Muscle layer of duodenum (tissue), 2 donors: ENCODE results near the gene INA.

Source experiments
- H3K27ac ChIP-seq: one replicate; pipeline ENCODE4 v1.7.0; 2013; ENCODE audit warnings: mild to moderate bottlenecking, low read length
- H3K27me3 ChIP-seq: one replicate; pipeline ENCODE4 v1.7.0; 2013; ENCODE audit warnings: low read depth, mild to moderate bottlenecking, control low read depth, low read length
- H3K36me3 ChIP-seq, 2 donors: one replicate each; pipeline ENCODE4 v1.7.0; 2013; ENCODE audit warnings: low read length in 2 of 2, control low read depth in 1 of 2, mild to moderate bottlenecking in 1 of 2; ENCODE audit not compliant: insufficient read depth in 2 of 2, control insufficient read depth in 1 of 2
- H3K4me1 ChIP-seq, 2 donors: one replicate each; pipeline ENCODE4 v1.7.0; 2013; ENCODE audit warnings: low read length in 2 of 2, mild to moderate bottlenecking in 2 of 2, control low read depth in 1 of 2, moderate library complexity in 1 of 2; ENCODE audit not compliant: insufficient read depth in 2 of 2, control insufficient read depth in 1 of 2
- H3K4me3 ChIP-seq, 2 donors: one replicate each; pipeline ENCODE4 v1.7.0; 2013; ENCODE audit warnings: low read length in 2 of 2, low read depth in 1 of 2, mild to moderate bottlenecking in 1 of 2
- H3K9me3 ChIP-seq, 2 donors: one replicate each; pipeline ENCODE4 v1.7.0; 2013; ENCODE audit warnings: low read length in 2 of 2, control low read depth in 1 of 2, mild to moderate bottlenecking in 1 of 2; ENCODE audit not compliant: control insufficient read depth in 1 of 2
- donor health status: healthy.

Gene INA

DNA sequence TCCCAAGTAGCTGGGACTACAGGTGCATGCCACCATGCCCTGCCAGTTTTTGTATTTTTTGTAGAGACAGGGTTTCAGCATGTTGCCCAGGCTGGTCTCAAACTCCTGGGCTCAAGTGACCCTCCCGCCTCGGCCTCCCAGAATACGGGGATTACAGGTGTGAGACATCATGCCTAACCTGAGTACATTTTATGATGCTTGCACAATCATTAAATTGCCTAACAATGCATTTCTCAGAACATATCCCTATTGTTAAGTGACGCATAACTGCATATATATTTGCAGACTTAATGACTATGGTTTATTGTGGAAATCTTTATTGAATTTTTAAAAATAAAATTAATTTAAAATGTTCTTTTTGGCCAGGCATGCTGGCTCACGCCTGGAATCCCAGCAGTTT is 30.7 kb downstream of the INA start:
- Histone ChIP-seq H3K27me3 (no peaks in the 10 kb centered on the region), H3K4me3 (no peak overlapping the region), H3K4me1 (no peaks in the 10 kb centered on the region), H3K27ac (no peak overlapping the region), H3K9me3 (no peaks in the 10 kb centered on the region), H3K36me3 (peaks cover 0 to 25% of the 10 kb centered on the region in 2 donors)

DNA sequence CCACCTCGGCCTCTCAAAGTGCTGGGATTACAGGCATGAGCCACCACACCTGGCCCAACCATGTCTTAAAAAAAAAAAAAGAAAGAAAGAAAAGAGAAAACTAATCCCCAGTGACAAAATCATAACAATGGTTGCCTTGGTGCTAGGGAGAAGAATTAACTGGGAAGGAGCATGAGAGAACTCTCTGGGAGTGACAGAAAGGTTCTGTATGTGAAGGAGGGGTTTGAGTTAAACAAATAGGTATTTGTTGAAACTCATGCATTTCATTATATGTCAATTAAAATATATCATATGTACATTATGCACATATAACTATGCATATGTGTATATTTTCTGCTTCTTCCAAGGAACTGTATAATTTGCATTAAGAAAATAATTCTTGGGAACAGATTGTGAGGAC is 33.3 kb downstream of the INA start:
- no peaks in the 10 kb centered on the region for H3K4me1 ChIP-seq
- H3K27me3 ChIP-seq, result no peaks in the 10 kb centered on the region
- H3K9me3 ChIP-seq, result no peaks in the 10 kb centered on the region
- H3K36me3 ChIP-seq, result peaks cover 3 to 36% of the 10 kb centered on the region in 2 donors
- no peak overlapping the region for H3K4me3 ChIP-seq
- no peak overlapping the region for H3K27ac ChIP-seq

DNA sequence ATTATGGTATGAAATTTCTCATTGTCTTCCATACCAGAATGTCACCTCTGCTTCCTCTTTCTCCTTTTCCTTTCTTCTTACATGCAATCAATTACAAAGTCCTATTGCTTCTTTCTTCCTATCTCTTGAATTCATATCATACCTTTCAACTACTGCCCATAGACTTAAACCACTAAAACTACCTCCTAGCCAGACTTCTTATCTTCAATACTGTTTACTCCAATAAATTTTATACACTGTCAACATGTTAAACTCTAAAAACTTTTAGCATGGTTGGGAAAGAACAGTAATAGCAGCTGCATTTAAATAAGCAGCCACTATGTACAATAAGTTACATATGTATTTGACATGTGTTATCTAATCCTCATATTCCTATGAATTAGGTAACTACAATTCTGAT is 39.1 kb downstream of the INA start:
- Histone ChIP-seq H3K27ac (no peak overlapping the region), H3K27me3 (no peaks in the 10 kb centered on the region), H3K9me3 (no peaks in the 10 kb centered on the region), H3K36me3 (peaks cover 8 to 35% of the 10 kb centered on the region in 2 donors), H3K4me3 (no peak overlapping the region), H3K4me1 (no peaks in the 10 kb centered on the region)

DNA sequence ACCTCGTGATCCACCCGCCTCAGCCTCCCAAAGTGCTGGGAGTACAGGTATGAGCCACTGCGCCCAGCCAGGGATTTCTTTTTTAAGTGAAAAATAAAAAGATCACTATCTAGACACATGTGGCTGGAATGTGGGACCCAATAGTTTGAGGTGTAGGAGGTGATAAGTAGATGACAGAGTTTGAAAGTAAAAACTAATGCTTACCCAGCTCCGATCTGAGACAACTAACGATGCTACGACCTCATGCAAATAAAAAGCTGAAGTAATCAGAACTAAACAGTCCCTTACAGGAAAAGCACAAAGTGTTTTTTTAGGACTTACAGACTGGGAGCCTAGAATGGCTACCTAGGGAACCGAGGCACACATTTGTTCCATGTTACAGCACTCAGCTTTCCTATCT is 51.0 kb downstream of the INA start:
- Histone ChIP-seq H3K4me1 (no peaks in the 10 kb centered on the region), H3K4me3 (no peak overlapping the region), H3K9me3 (no peaks in the 10 kb centered on the region), H3K27me3 (no peaks in the 10 kb centered on the region), H3K27ac (no peak overlapping the region), H3K36me3 (peaks cover 0 to 24% of the 10 kb centered on the region in 2 donors)

DNA sequence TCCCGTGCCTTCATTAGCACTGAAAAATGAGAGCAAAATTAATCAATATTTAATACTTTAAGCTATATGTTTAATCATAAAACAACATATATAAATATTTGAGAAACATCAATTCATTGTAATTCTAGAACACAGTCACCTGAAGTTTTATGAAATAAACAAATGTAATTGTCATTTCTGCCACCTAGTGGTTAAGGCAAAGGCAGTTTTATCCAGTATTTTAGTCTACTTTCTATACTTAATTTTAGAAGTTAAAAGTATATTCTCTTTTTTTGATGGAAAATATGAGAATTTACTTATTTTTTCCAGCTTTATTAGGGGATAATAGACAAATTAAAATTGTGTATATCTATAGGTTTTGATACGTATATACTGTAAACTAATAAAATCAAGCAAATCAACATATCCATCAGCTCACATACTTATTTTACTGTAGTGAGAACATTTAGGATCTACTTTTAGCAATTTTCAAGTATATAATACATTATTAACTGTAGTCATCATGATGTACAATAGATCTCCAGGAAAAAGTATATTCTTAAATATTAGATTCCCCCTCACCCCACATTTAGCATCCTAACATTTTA is 57.1 kb downstream of the INA start:
- Histone ChIP-seq H3K9me3 (no peaks in the 10 kb centered on the region), H3K4me3 (no peak overlapping the region), H3K27ac (no peak overlapping the region), H3K36me3 (peaks cover 5 to 21% of the 10 kb centered on the region in 2 donors), H3K27me3 (no peaks in the 10 kb centered on the region), H3K4me1 (no peaks in the 10 kb centered on the region)

DNA sequence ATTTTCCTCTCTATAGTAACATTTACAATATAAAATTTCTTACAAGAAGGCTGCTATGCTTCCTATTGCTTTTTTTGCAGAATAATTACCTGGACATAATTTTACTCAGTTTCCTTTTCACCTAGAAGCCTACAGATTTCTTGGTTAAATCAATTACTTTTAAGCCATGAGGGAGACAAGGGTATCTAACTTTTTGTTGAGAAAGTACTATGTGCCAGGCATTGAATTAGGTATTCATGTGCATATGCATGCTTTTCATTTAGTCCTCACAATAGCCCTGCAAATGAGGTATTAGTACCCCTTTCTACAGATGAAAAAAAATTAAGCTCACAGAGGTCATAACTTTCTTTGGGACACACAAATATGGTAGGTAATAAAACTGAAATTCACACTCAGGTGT is 57.6 kb downstream of the INA start:
- H3K4me3 ChIP-seq, result no peak overlapping the region
- no peaks in the 10 kb centered on the region for H3K9me3 ChIP-seq
- no peaks in the 10 kb centered on the region for H3K4me1 ChIP-seq
- peaks cover 5 to 26% of the 10 kb centered on the region in 2 donors for H3K36me3 ChIP-seq
- H3K27me3 ChIP-seq, result no peaks in the 10 kb centered on the region
- H3K27ac ChIP-seq, result no peak overlapping the region

DNA sequence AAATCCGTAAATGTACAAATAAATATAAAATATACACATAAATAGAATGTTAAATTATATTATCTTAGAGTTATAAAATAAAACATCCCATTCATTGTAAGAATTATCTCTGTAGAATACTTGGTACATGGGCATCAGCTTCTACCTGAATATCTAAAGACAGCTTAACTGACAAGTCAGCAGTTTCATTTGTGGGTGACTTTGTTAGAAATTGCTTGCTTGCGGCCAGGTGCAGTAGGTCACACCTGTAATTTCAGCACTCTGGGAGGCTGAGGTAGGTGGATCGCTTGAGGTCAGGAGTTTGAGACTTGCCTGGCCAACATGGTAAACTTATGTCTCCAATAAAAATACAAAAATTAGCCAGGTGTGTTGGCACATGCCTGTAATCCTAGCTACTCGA is 59.4 kb downstream of the INA start:
- Histone ChIP-seq H3K4me1 (no peaks in the 10 kb centered on the region), H3K27me3 (no peaks in the 10 kb centered on the region), H3K27ac (no peak overlapping the region), H3K4me3 (no peak overlapping the region), H3K36me3 (peaks cover 5 to 22% of the 10 kb centered on the region in 2 donors), H3K9me3 (no peaks in the 10 kb centered on the region)
